ENCODE data around the gene POU3F1.
A peak's percentile ranks its signal among the peaks of the same experiment; 100 is the strongest.
"Not testable (repeated sequence)": the region's sequence is repeated elsewhere in the genome, so short reads cannot be mapped to it uniquely, and the experiment has no call there.

POU3F1 gene

GRCh38 chr1:38047603-38048141, 1.1 kb upstream of the POU3F1 start:
- no peak for DNase-seq (ENCODE audit: low read depth in 2 of 2)

GRCh38 chr1:38046884-38047602, 450 bp upstream of the POU3F1 start:
- peak; percentile 51 to 63 for DNase-seq (ENCODE audit: low read depth in 2 of 2)

GRCh38 chr1:38045401-38046332, 926 bp downstream of the POU3F1 start:
- no peak for DNase-seq (ENCODE audit: low read depth in 2 of 2)

- DNase-seq (ENCODE audit: low read depth in 2 of 2), result no peak
Measured at GRCh38 chr1:38044221-38045215, 2.1 kb downstream of the POU3F1 start.

GRCh38 chr1:38043036-38043747, 3.4 kb downstream of the POU3F1 start:
- DNase-seq (ENCODE audit: low read depth in 2 of 2), result no peak

GRCh38 chr1:38041936-38042834, 4.4 kb downstream of the POU3F1 start:
- DNase-seq (ENCODE audit: low read depth in 2 of 2), result no peak

GRCh38 chr1:38039331-38040088, 7.1 kb downstream of the POU3F1 start:
- no peak for DNase-seq (ENCODE audit: low read depth in 2 of 2)

- DNase-seq (ENCODE audit: low read depth in 2 of 2), result peak; percentile 36 to 44
Measured at GRCh38 chr1:38038861-38039260, 7.7 kb downstream of the POU3F1 start.

- DNase-seq (ENCODE audit: low read depth in 2 of 2), result no peak
Measured at GRCh38 chr1:38037221-38037939, 9.2 kb downstream of the POU3F1 start.

- DNase-seq (ENCODE audit: low read depth in 2 of 2), result no peak
Measured at GRCh38 chr1:38034871-38035270, 11.7 kb downstream of the POU3F1 start.

GRCh38 chr1:38032992-38033391, 13.6 kb downstream of the POU3F1 start:
- DNase-seq (ENCODE audit: low read depth in 2 of 2), result not testable (repeated sequence)

- DNase-seq (ENCODE audit: low read depth in 2 of 2), result no peak
Measured at GRCh38 chr1:38031513-38031866, 15.1 kb downstream of the POU3F1 start.

GRCh38 chr1:38030596-38031512, 15.7 kb downstream of the POU3F1 start:
- DNase-seq (ENCODE audit: low read depth in 2 of 2), result no peak

- DNase-seq (ENCODE audit: low read depth in 2 of 2), result peak in 1 of 2 experiments; percentile 44
Measured at GRCh38 chr1:38029685-38030511, 16.7 kb downstream of the POU3F1 start.

- no peak for DNase-seq (ENCODE audit: low read depth in 2 of 2)
Measured at GRCh38 chr1:38029081-38029681, 17.4 kb downstream of the POU3F1 start.

- DNase-seq (ENCODE audit: low read depth in 2 of 2), result no peak
Measured at GRCh38 chr1:38028671-38029070, 17.9 kb downstream of the POU3F1 start.

Measured in fibroblast of skin of left quadriceps (primary cell).